ENCODE measurements around the gene C7orf57. TPM values are rescaled to one million over a fixed set of nuclear protein-coding genes. Genes with fewer than 3 reads are reported as not detected.

Gene C7orf57
- total RNA-seq, 1 experiment from 2014 or later: 3.2 TPM

DNA sequence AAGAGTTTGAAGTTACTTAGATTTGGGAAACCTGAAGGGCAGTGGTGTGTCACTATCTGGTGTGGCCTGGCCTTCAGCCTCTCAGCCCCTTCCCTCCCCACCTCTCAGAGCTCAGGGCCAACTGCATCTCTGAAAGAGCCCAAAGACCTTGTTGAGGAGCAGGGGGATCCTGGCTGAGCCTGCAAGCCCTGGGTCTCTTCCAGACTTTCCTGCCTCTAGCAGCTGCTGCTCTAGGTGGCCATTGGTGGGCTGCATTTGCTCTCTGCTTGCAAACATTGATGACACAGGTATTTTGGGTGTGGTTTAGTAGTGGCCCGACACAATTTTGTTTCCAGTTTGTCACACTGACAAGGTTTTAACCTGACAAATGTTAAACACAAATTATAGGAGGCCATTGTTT, 50.6 kb downstream of the C7orf57 start:
- Histone ChIP-seq H3K4me1 (ENCODE audit: control insufficient read depth, insufficient read depth, low read length) (peaks cover 65% of the 10 kb centered on the region), H3K9me3 (ENCODE audit: control insufficient read depth, insufficient read depth, low read depth, low read length) (no peaks in the 10 kb centered on the region), H3K4me3 (ENCODE audit: low read depth in 2 of 2, low read length in 2 of 2) (no peak overlapping the region), H3K27me3 (ENCODE audit: control insufficient read depth, insufficient read depth, low read length) (no peaks in the 10 kb centered on the region), H3K36me3 (ENCODE audit: control insufficient read depth, insufficient read depth, low read length) (peaks cover 7% of the 10 kb centered on the region; the same call in 1 of the 2 replicates), H3K27ac (ENCODE audit: low read length) (peak overlapping the region; percentile 100)
- in situ Hi-C loops (cut with HindIII; ENCODE audit: low pct_unique_long_range_greater_than_20kb, low sequenced_read_pairs) (no loop called here), intact Hi-C loops (cut with micrococcal nuclease; ENCODE audit: unreplicated experiment) (loop anchor here (5.0 to 10.0 kb wide), 3 partner anchors 49 to 511 kb away; partner anchors contain the start of gene C7orf57)
- no TSS peak for BruUV-seq (replicated peaks)
- DNase-seq (ENCODE audit: low read depth, low spot score) (no peak), ATAC-seq (no peak)
- ChIA-PET POLR2A (interaction anchor here (0.7 kb wide), 1 partner anchor 41 kb away, joined by 3 read pairs; no protein-coding TSS in a partner anchor), CTCF (no interaction called here)
- TF ChIP-seq, protein P1, sequence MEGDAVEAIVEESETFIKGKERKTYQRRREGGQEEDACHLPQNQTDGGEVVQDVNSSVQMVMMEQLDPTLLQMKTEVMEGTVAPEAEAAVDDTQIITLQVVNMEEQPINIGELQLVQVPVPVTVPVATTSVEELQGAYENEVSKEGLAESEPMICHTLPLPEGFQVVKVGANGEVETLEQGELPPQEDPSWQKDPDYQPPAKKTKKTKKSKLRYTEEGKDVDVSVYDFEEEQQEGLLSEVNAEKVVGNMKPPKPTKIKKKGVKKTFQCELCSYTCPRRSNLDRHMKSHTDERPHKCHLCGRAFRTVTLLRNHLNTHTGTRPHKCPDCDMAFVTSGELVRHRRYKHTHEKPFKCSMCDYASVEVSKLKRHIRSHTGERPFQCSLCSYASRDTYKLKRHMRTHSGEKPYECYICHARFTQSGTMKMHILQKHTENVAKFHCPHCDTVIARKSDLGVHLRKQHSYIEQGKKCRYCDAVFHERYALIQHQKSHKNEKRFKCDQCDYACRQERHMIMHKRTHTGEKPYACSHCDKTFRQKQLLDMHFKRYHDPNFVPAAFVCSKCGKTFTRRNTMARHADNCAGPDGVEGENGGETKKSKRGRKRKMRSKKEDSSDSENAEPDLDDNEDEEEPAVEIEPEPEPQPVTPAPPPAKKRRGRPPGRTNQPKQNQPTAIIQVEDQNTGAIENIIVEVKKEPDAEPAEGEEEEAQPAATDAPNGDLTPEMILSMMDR (IDR thresholded peaks at IDR 0.05): no peak
- TF ChIP-seq, protein P2, sequence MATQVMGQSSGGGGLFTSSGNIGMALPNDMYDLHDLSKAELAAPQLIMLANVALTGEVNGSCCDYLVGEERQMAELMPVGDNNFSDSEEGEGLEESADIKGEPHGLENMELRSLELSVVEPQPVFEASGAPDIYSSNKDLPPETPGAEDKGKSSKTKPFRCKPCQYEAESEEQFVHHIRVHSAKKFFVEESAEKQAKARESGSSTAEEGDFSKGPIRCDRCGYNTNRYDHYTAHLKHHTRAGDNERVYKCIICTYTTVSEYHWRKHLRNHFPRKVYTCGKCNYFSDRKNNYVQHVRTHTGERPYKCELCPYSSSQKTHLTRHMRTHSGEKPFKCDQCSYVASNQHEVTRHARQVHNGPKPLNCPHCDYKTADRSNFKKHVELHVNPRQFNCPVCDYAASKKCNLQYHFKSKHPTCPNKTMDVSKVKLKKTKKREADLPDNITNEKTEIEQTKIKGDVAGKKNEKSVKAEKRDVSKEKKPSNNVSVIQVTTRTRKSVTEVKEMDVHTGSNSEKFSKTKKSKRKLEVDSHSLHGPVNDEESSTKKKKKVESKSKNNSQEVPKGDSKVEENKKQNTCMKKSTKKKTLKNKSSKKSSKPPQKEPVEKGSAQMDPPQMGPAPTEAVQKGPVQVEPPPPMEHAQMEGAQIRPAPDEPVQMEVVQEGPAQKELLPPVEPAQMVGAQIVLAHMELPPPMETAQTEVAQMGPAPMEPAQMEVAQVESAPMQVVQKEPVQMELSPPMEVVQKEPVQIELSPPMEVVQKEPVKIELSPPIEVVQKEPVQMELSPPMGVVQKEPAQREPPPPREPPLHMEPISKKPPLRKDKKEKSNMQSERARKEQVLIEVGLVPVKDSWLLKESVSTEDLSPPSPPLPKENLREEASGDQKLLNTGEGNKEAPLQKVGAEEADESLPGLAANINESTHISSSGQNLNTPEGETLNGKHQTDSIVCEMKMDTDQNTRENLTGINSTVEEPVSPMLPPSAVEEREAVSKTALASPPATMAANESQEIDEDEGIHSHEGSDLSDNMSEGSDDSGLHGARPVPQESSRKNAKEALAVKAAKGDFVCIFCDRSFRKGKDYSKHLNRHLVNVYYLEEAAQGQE (IDR thresholded peaks at IDR 0.05; ENCODE audit: insufficient read depth in 1 of 2, low read depth in 2 of 2, low read length in 1 of 2): no peak
- no peak for TF ChIP-seq POLR2AphosphoS5 (IDR thresholded peaks at IDR 0.05; ENCODE audit: low read depth, low read length)
- no peak for TF ChIP-seq SIN3A (IDR thresholded peaks at IDR 0.05; ENCODE audit: borderline replicate concordance, insufficient read depth, low read depth, low read length)
- TF ChIP-seq TCF7L2 (IDR thresholded peaks at IDR 0.05; ENCODE audit: low read depth, low read length): no peak

DNA sequence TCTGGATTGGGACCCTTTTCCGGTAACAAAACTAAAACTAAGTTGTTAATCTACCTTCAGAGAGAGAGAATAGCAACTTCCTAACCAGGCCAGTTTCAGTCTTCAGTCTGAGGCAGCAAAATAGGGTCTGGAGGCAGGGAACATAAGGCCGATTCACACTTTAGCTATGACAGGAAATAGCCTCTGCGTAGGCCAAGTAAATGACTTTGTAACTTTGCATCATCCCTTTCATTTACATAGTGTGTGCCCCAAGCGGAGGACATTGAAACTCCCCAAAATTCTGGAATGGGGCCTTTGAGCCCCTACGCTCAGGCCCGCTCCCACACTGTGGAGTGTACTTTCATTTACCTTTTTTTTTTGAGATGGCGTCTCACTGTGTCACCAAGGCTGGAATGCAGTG, 52.0 kb downstream of the C7orf57 start:
- ATAC-seq (no peak), DNase-seq (ENCODE audit: low read depth, low spot score) (no peak)
- Histone ChIP-seq H3K4me3 (ENCODE audit: low read depth in 2 of 2, low read length in 2 of 2) (peak overlapping the region; percentile 17 to 87), H3K4me1 (ENCODE audit: control insufficient read depth, insufficient read depth, low read length) (peaks cover 74% of the 10 kb centered on the region), H3K36me3 (ENCODE audit: control insufficient read depth, insufficient read depth, low read length) (peaks cover 21% of the 10 kb centered on the region; the same call in 1 of the 2 replicates), H3K27me3 (ENCODE audit: control insufficient read depth, insufficient read depth, low read length) (no peaks in the 10 kb centered on the region), H3K27ac (ENCODE audit: low read length) (peak overlapping the region; percentile 100), H3K9me3 (ENCODE audit: control insufficient read depth, insufficient read depth, low read depth, low read length) (no peaks in the 10 kb centered on the region)
- in situ Hi-C loops (cut with HindIII; ENCODE audit: low pct_unique_long_range_greater_than_20kb, low sequenced_read_pairs) (no loop called here), intact Hi-C loops (cut with micrococcal nuclease; ENCODE audit: unreplicated experiment) (loop anchor here (5.0 to 10.0 kb wide), 3 partner anchors 50 to 513 kb away; partner anchors contain the start of gene C7orf57)
- TF ChIP-seq POLR2AphosphoS5 (IDR thresholded peaks at IDR 0.05; ENCODE audit: low read depth, low read length): peak; percentile 33; the same call in 1 of the 2 replicates
- TF ChIP-seq, protein P1 (IDR thresholded peaks at IDR 0.05): no peak
- POLR2A ChIA-PET: interaction anchor here (0.6 to 0.7 kb wide), 4 partner anchors 54 to 500 kb away, joined by 3 to 4 read pairs (median 3); no protein-coding TSS in a partner anchor
- CTCF ChIA-PET: no interaction called here
- BruUV-seq (replicated peaks): no TSS peak
